ENCODE results near the gene GNAI2. TPM values are rescaled to one million over a fixed set of nuclear protein-coding genes. Genes with fewer than 3 reads are reported as not detected.

Gene GNAI2
- total and polyA plus RNA-seq, 2 donors from 2014 or later: 141 to 245 TPM

- no peak for DNase-seq
- H3K27ac ChIP-seq (ENCODE audit: low read depth in 2 of 2, low read length in 2 of 2): peak overlapping the region; percentile 43 to 51
Observed at GRCh38 chr3:50221411-50222168, 14.4 kb upstream of the GNAI2 start.

DNA sequence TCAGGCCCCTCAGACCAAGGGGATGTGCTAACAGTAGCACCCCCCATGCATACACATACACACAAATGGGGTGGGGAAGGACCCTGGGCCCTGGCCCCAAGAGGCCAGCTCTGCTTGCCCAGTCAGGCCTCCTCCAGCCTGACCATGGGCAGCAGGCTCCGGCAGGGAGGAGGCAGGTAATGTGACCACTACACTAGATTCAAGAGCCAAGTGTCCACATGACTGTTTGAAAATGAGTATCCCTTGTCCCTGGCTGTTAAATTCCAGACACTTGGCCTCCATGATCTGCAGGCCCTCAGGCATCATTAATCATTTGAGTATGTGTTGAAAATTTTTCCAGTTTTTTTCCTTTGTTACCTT, 13.9 kb upstream of the GNAI2 start:
- H3K9me3 ChIP-seq (ENCODE audit: control insufficient read depth in 2 of 3, insufficient read depth in 1 of 3, low read length in 3 of 3): no peaks in the 10 kb centered on the region
- peak overlapping the region; percentile 43 to 51 for H3K27ac ChIP-seq (ENCODE audit: low read depth in 2 of 2, low read length in 2 of 2)
- intact Hi-C loops (cut with DNase I): no loop called here
- FAIRE-seq (no peak), DNase-seq (no peak)
- no peak for TF ChIP-seq CTCF (IDR thresholded peaks at IDR 0.05; ENCODE audit: borderline replicate concordance, extremely low read depth, insufficient read depth)
- no peak overlapping the region for H3K9ac ChIP-seq (ENCODE audit: low read length in 3 of 3)
- H3K27me3 ChIP-seq (ENCODE audit: control insufficient read depth, insufficient read depth, low read length): no peaks in the 10 kb centered on the region
- peaks cover 0 to 10% (median 0%) of the 10 kb centered on the region in 3 donors for H3K4me1 ChIP-seq (ENCODE audit: control insufficient read depth in 2 of 3, insufficient read depth in 2 of 3, low read depth in 1 of 3, low read length in 3 of 3)
- no peaks in the 10 kb centered on the region for H3K36me3 ChIP-seq (ENCODE audit: control insufficient read depth in 2 of 3, insufficient read depth in 3 of 3, low read length in 3 of 3)
- no peak overlapping the region for H3K4me3 ChIP-seq (ENCODE audit: low read length in 3 of 3)

More at GRCh38 chr3:50221411-50222168, 14.4 kb upstream of the GNAI2 start:
- no peak for TF ChIP-seq CTCF (IDR thresholded peaks at IDR 0.05; ENCODE audit: borderline replicate concordance, extremely low read depth, insufficient read depth)
- Histone ChIP-seq H3K4me1 (ENCODE audit: control insufficient read depth in 2 of 3, insufficient read depth in 2 of 3, low read depth in 1 of 3, low read length in 3 of 3) (peaks cover 0 to 5% (median 0%) of the 10 kb centered on the region in 3 donors), H3K36me3 (ENCODE audit: control insufficient read depth in 2 of 3, insufficient read depth in 3 of 3, low read length in 3 of 3) (no peaks in the 10 kb centered on the region), H3K9me3 (ENCODE audit: control insufficient read depth in 2 of 3, insufficient read depth in 1 of 3, low read length in 3 of 3) (no peaks in the 10 kb centered on the region), H3K27me3 (ENCODE audit: control insufficient read depth, insufficient read depth, low read length) (no peaks in the 10 kb centered on the region), H3K4me3 (ENCODE audit: low read length in 3 of 3) (no peak overlapping the region), H3K9ac (ENCODE audit: low read length in 3 of 3) (peak overlapping the region in 1 of 3 donors; percentile 7)
- intact Hi-C loops (cut with DNase I): no loop called here
- FAIRE-seq: no peak

GRCh38 chr3:50224639-50225038, 11.4 kb upstream of the GNAI2 start:
- H3K36me3 ChIP-seq (ENCODE audit: control insufficient read depth in 2 of 3, insufficient read depth in 3 of 3, low read length in 3 of 3): no peaks in the 10 kb centered on the region
- H3K9me3 ChIP-seq (ENCODE audit: control insufficient read depth in 2 of 3, insufficient read depth in 1 of 3, low read length in 3 of 3): no peaks in the 10 kb centered on the region
- no peak overlapping the region for H3K4me3 ChIP-seq (ENCODE audit: low read length in 3 of 3)
- DNase-seq: no peak
- H3K27ac ChIP-seq (ENCODE audit: low read depth in 2 of 2, low read length in 2 of 2): no peak overlapping the region
- peaks cover 0 to 19% (median 0%) of the 10 kb centered on the region in 3 donors for H3K4me1 ChIP-seq (ENCODE audit: control insufficient read depth in 2 of 3, insufficient read depth in 2 of 3, low read depth in 1 of 3, low read length in 3 of 3)
- intact Hi-C loops (cut with DNase I): loop anchor here (5.0 kb wide), 1 partner anchor 48 kb away; no protein-coding TSS in a partner anchor
- no peak for TF ChIP-seq CTCF (IDR thresholded peaks at IDR 0.05; ENCODE audit: borderline replicate concordance, extremely low read depth, insufficient read depth)
- FAIRE-seq: no peak
- H3K27me3 ChIP-seq (ENCODE audit: control insufficient read depth, insufficient read depth, low read length): no peaks in the 10 kb centered on the region
- no peak overlapping the region for H3K9ac ChIP-seq (ENCODE audit: low read length in 3 of 3)

All from kidney (tissue), 14 donors.